GM21825 (cell line): Measurements from ENCODE around the gene SH3GLB2.

Experiments
- ATAC-seq: cut with Tn5 transposase; IDR thresholded peaks from one replicate; pipeline ENCODE4 v1.9.1; 2021; ENCODE audit warnings: mild to moderate bottlenecking, moderate library complexity; ENCODE audit not compliant: unreplicated experiment

Gene SH3GLB2

GRCh38 chr9:129028192-129028966, at the start of gene SH3GLB2:
SH3GLB2 (minus strand) TSS chr9:129028331; CDS start chr9:129028154, 177 bp downstream.
- ATAC-seq, result peak; percentile 70

- ATAC-seq, result no peak
These were observed 49.1 kb upstream of the SH3GLB2 start for GRCh38 chr9:129077236-129077635.

GRCh38 chr9:129076640-129077037, 48.5 kb upstream of the SH3GLB2 start:
- no peak for ATAC-seq

- no peak for ATAC-seq
These were observed 48.0 kb upstream of the SH3GLB2 start for GRCh38 chr9:129075996-129076639.

- ATAC-seq, result no peak
These were observed 46.0 kb upstream of the SH3GLB2 start for GRCh38 chr9:129074106-129074505.

GRCh38 chr9:129073404-129073803, 45.3 kb upstream of the SH3GLB2 start:
- ATAC-seq, result no peak

GRCh38 chr9:129072171-129072570, 44.0 kb upstream of the SH3GLB2 start:
- no peak for ATAC-seq

- ATAC-seq, result no peak
These were observed 43.5 kb upstream of the SH3GLB2 start for GRCh38 chr9:129071526-129072126.

- ATAC-seq, result no peak
These were observed 42.8 kb upstream of the SH3GLB2 start for GRCh38 chr9:129070696-129071525.

GRCh38 chr9:129069862-129070641, 41.9 kb upstream of the SH3GLB2 start:
- no peak for ATAC-seq

GRCh38 chr9:129068990-129069861, 41.1 kb upstream of the SH3GLB2 start:
- ATAC-seq, result peak; percentile 72

GRCh38 chr9:129068110-129068509, 40.0 kb upstream of the SH3GLB2 start:
- no peak for ATAC-seq

GRCh38 chr9:129064499-129064908, 36.4 kb upstream of the SH3GLB2 start:
- ATAC-seq, result no peak

- ATAC-seq, result no peak
These were observed 34.9 kb upstream of the SH3GLB2 start for GRCh38 chr9:129063061-129063460.

- ATAC-seq, result no peak
These were observed 32.9 kb upstream of the SH3GLB2 start for GRCh38 chr9:129060991-129061390.

GRCh38 chr9:129059796-129060785, 32.0 kb upstream of the SH3GLB2 start:
- ATAC-seq, result no peak

GRCh38 chr9:129058965-129059795, 31.0 kb upstream of the SH3GLB2 start:
- no peak for ATAC-seq
